H54 (cell line): ENCODE results near the gene CA14.
"Not testable (repeated sequence)": the region's sequence is repeated elsewhere in the genome, so short reads cannot be mapped to it uniquely, and the experiment has no call there.

Source experiments
- DNase-seq: peaks from one replicate; pipeline ENCODE4 v3.0.0; 2011; ENCODE audit warnings: low spot score, mixed read lengths; ENCODE audit not compliant: insufficient read length
- FAIRE-seq: peaks from 3 replicates; lab custom pipeline; 2011; peaks lifted over from hg19 to GRCh38; lab: Jason Lieb, UNC
- POLR2A ChIP-seq: IDR thresholded peaks from 2 replicates; pipeline ENCODE4 v1.6.1; 2011; ENCODE audit warnings: low read depth, mild to moderate bottlenecking, low read length

CA14 gene

DNA sequence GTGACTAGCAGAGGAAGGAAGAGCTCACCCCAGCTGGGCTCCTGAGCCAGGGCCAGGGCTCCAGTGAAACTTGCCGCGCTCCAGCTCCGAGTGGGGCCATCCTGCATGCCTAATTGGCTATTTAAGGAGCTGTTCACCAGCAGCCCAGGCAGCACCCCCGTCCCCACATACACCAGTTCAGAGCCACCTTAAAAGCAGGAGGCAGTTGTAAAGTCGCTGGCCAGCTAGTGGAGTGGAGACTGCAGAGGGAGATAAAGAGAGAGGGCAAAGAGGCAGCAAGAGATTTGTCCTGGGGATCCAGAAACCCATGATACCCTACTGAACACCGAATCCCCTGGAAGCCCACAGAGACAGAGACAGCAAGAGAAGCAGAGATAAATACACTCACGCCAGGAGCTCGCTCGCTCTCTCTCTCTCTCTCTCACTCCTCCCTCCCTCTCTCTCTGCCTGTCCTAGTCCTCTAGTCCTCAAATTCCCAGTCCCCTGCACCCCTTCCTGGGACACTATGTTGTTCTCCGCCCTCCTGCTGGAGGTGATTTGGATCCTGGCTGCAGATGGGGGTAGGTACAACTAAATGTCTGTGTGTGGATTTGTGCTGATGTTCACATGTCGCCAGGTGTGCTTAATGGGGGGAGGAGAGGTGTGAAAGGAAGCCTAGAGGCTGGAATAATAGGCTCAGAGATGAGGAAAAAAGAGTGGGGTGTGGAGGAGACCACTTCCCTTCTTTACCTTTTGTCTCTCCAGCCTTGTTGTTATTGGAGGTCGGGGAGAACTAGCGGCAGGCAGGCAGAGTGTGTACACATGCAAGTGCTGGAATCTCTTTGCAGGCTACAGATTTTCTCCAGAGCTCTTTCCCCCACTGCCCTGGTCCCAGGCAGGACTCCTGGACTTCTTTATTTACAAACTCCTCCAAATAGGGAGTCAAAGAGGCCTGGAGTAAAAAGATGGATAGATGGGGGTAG, at the start of gene CA14:
CA14 (plus strand) TSS at position 151 of the 962 bp plus-strand sequence; CDS start at position 506, 355 bp downstream.
- FAIRE-seq = no peak

DNA sequence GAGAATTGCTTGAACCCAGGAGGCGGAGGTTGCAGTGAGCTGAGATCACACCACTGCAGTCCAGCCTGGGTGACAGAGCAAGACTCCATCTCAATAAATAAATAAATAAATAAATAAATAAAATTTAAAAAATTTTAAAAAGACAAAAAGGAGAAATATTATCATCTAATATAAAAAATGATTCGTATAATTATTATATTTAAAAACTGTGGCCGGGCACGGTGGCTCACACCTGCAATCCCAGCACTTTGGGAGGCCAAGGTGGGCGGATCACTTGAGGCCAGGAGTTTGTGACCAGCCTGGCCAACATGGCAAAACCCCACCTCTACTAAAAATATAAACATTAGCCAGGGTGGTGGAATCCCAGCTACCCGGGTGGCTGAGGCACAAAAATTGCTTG, 49.1 kb upstream of the CA14 start:
- DNase-seq, FAIRE-seq: not testable (repeated sequence)

More for the DNA sequence above, at the start of gene CA14:
- no peak for TF ChIP-seq POLR2A
- DNase-seq = no peak

DNA sequence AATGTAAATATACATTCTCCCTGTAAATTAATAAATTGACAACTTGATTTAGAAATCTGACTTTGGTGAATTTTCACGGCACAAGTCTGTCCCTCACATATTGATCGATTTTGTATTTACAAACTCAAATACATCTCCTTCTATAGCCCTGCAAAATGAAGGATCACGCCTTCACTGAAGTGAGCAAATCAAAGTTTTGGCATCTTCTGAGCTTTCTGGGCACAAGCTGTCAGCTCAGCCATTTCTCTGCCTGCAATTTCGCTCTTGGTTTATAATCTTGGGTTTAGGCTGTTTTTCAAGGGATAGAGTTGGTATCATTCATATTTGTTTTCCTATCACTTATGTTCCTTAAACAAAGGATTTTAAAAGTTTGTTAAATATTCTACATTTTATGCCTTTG, 47.5 kb upstream of the CA14 start:
- no peak for TF ChIP-seq POLR2A
- DNase-seq (no peak), FAIRE-seq (no peak)

DNA sequence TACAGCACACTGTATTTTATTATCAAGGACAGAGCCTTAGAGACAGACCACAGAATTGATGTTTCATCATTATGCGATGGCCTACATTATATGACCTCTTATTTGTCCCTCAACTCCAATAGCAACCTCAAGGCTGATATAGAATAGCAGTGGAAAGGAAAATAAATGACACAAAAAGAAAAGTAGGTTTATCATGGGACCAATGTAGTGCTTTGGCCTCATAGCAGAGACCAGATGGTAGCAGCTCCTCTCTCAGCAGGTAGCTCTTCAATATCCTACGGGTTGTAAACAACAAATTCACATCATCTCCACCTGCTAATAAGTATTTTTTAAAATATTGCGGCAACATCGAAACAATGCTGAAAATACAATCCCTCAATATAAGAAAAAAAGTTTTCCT, 46.9 kb upstream of the CA14 start:
- FAIRE-seq (no peak), DNase-seq (no peak)
- no peak for TF ChIP-seq POLR2A

DNA sequence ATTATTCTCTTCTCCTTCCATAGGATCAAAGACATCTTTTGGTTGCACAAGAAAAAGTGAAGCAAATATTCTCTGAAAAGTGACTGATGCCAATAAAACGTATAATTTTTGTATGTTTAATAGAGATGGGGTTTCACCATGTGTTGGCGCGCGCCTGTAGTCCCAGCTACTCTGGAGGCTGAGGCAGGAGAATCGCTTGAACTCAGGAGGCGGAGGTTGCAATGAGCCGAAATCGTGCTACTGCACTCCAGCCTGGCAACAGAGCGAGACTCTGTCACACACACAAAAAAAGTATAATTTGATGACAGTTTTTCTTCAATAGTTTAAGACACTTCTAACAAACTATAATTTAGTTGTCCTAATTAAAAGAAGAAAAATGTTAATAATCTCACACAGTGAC, 45.5 kb upstream of the CA14 start:
- TF ChIP-seq POLR2A = no peak
- FAIRE-seq = no peak
- no peak for DNase-seq

DNA sequence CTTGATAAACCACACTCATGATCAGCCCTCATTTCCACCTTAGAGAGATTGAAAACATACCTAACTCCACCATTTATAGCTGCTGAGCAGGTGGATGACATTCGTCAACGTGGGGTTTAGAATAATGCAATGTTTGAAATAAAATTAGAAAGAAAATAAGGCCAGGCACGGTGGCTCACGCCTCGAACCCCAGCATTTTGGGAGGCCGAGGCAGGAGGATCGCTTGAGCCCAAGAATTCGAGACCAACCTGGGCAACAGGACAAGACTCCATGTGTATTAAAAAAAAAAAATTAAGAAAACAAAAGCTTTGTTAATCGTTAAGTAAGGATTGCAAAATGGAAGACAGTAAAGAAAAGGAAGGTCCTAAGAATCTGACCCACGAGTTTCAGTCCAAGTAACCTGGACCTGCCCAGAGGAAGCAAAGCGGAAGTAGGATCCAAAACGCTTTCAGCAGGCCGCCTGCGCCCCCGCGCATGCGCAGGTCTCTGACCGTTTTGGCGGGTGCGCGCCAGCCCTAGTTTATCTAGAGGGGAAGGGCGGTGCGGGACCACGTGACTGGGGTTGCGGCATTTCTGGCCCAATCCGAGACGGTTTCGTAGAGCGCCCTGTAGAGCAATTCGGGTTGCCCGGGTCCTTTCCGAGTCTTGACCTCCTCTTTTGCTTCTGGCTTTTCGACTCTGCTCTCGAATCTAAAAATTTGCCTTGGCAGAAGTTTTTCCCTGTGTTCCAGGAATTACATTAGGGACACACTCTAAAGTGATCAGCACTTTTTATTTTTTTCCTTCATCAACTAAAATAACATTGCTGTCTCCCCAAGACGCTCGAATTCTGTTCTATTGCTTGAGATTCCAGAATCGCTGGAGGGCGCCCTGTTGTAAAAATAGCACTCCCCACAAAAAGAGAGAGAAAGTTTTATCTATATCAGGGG, 44.1 kb upstream of the CA14 start:
- DNase-seq = peak; percentile 71
- FAIRE-seq = no peak
- peak; percentile 41; the same call in 1 of the 2 replicates for TF ChIP-seq POLR2A

DNA sequence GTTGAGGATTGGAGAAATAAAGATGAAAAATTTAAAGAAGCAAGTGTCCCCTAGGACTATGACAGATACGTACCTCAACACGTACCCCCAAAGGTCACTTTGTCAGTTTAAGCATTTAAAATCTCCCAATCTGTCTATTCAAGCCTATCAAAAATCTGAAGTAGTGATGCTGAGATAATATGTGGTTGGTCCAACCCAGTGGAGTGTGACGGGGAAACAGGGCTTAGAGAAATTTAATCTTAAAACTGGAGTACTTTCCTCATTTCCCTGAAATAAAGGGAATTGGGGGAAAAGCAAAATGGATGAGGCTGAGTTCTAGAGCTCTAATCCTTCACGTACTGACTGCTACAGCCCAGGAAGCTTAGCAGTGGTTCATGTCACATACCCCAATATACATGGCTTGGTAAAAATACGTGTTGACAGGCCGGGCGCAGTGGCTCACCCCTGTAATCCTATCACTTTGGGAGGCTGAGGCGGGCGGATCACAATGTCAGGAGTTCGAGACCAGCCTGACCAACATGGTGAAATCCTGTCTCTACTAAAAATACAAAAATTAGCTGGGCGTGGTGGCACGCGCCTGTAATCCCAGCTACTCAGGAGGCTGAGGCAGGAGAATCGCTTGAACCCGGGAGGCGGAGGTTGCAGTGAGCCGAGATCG, 43.3 kb upstream of the CA14 start:
- DNase-seq, FAIRE-seq: not testable (repeated sequence)

DNA sequence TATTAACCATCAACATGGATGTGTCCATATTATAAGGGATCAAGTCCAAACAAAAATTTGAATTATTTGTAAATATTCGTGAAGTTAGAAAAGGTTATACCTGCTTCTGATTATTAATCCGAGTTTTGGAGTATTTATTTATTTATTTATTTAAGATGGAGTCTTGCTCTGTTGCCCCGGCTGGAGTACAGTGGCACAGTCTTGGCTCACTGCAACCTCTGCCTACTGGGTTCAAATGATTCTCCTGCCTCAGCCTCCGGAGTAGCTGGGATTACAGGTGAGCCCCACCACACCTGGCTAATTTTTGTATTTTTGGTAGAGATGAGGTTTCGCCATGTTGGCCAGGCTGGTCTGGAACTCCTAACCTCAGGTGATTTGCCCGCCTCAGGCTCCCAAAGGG, 41.7 kb upstream of the CA14 start:
- DNase-seq, FAIRE-seq: not testable (repeated sequence)

DNA sequence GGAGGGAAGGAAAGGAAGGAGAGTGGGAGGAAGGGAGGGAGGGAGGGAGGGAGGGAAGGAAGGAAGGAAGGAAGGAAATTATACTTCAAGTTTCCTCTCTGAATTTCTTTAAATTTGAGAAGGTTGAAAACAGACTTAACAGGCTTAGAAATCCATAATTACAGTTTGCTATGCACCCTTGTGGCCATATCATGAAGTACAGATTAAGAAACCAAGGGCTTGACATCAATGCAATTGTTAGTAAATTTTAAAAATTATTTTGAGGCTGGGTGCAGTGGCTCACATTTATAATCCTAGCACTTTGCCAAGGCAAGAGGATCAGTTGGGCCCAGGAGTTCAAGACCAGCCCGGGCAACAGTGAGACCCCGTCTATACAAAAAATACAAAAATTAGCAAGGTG, 36.0 kb upstream of the CA14 start:
- FAIRE-seq (no peak), DNase-seq (no peak)
- TF ChIP-seq POLR2A = no peak

DNA sequence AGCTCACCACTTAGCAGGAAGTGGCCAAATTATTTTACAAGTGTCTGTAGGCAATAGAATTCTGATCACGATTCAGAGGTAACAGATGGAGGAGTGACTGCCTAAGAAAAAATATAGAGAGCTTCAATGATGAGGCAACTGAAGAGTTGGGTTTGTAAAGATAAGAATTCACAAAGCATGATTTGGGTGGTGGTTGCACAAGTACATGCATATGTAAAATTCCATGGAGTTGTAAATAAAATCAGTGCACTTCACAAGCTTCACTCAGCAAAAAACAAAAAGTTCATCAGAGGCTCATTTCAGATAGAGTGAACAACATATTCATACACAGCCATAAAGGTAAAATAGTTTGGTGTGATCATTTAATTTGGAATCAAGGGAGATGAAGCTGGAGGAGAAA, 32.6 kb upstream of the CA14 start:
- FAIRE-seq (no peak), DNase-seq (no peak)
- TF ChIP-seq POLR2A = no peak

DNA sequence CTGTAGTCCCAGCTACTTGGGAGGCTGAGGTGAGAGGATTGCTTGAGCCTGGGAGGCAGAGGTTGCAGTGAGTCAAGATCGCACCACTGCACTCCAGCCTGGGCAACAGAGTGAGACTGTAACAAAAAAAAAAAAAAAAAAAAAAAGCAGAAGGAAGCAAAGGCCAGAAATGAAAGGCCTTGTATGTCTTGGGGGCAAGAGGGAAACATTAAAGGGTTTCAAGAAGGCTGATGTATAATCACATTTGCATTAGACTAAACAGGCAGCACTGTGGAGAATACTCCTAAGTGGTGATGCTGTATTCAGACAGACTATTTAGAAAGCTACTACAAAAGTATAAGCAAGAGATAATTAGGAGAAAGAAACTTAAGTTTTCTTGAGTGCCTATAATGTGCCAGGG, 32.0 kb upstream of the CA14 start:
- DNase-seq = no peak
- no peak for FAIRE-seq

DNA sequence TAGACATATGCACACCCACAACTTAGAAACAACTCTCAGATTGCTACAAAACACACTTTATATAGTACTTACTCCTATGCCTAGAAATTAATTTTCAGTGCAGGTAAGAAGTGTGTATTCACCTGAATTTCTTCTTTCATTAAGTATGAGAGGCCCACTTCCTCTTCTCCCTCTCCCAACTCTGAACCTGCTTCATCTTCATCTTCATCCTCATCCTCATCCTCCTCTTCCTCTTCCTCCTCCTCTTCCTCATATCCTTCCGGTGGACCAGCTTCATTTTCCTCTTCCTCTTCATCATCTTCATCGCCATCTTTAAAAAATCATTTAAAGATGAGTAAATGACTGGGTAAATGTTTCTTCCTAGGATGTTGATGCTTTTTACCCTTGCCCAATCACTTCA, 31.1 kb upstream of the CA14 start:
- no peak for DNase-seq
- FAIRE-seq = no peak
- no peak for TF ChIP-seq POLR2A

More for the DNA sequence above, 32.0 kb upstream of the CA14 start:
- TF ChIP-seq POLR2A = no peak

DNA sequence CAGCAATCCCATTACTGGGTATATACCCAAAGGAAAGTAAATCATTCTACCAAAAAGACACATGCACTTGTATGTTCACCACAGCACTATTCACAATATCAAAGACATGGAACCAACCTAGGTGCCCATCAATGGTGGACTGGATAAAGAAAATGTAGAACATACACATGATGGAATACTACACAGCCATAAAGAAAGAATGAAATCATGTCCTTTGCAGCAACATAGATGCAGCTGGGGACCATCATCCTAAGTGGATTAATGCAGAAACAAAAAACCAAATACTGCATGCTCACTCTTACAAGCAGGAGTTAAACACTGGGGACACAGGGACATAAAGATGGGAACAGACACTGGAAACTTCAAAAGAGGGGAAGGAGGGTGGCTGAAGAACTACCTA, 30.3 kb upstream of the CA14 start:
- FAIRE-seq = no peak
- TF ChIP-seq POLR2A = no peak
- no peak for DNase-seq

DNA sequence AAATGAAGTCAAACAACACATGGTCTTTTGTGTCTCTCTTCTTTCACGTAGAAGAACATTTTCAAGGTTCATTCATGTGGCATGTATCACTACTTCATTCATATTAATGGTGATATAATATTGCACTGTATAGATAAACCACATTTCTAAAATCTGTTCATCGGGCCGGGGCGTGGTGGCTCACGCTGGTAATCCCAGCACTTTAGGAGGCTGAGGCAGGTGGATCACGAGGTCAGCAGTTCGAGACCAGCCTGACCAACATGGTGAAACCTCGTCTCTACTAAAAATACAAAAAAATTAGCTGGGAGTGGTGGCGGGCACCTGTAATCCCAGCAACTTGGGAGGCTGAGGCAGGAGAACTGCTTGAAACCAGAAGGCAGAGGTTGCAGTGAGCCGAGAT, 29.3 kb upstream of the CA14 start:
- FAIRE-seq, DNase-seq: not testable (repeated sequence)

DNA sequence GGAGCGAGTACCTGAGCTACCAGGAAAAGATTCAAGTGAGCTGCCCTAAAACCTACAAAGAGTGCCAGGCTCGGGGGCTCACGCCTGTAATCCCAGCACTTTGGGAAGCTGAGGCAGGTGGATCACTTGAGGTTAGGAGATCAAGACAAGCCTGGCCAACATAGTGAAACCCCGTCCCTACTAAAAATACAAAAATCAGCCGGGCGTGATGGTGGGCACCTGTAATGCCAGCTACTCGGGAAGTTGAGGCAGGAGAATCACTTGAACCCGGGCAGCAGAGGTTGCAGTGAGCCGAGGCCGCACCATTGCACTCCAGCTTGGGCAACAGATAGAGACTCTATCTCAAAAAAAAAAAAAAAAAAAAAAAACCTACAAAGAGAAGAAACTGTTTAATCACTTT, 24.7 kb upstream of the CA14 start:
- not testable (repeated sequence) for FAIRE-seq, DNase-seq
